CD14-positive monocyte (primary cell): ENCODE data around the gene SCN5A. TPM values are rescaled to one million over a fixed set of nuclear protein-coding genes. Genes with fewer than 3 reads are reported as not detected.

ENCODE experiments used
- DNase-seq, 3 donors: peaks; one replicate each; pipeline ENCODE4 v3.0.0-alpha.2; 2011 to 2022
- H2AFZ ChIP-seq: 2 replicates; pipeline ENCODE4 v1.6.0; 2012; ENCODE audit warnings: mild to moderate bottlenecking, low read depth, low read length, inconsistent platforms; ENCODE audit not compliant: insufficient read depth, poor library complexity, severe bottlenecking
- H3K27ac ChIP-seq, 2 donors: 1 replicate in 1 of 2; 2 replicates in 1 of 2; pipeline ENCODE4 v1.5.1; 2012 to 2013; ENCODE audit warnings: low read length in 2 of 2, control low read depth in 1 of 2, inconsistent platforms in 1 of 2, low read depth in 1 of 2, mild to moderate bottlenecking in 1 of 2
- H3K27me3 ChIP-seq, 2 donors: one replicate each; pipeline versions ENCODE4 v1.6.0 to v1.6.1; 2011 to 2013; ENCODE audit warnings: low read length in 2 of 2; ENCODE audit not compliant: control insufficient read depth in 2 of 2, insufficient read depth in 2 of 2
- H3K36me3 ChIP-seq, 2 donors: replicated peaks in 1 of 2; 1 replicate in 1 of 2; 2 replicates in 1 of 2; pipeline versions ENCODE4 v1.5.1 to v1.6.1; 2012 to 2013; ENCODE audit warnings: low read length in 2 of 2, control low read depth in 1 of 2, inconsistent platforms in 1 of 2, mild to moderate bottlenecking in 1 of 2; ENCODE audit not compliant: insufficient read depth in 2 of 2, control insufficient read depth in 1 of 2
- H3K4me1 ChIP-seq, 2 donors: 1 replicate in 1 of 2; 2 replicates in 1 of 2; pipeline versions ENCODE4 v1.5.1 to v1.6.1; 2012 to 2013; ENCODE audit warnings: low read length in 2 of 2, control low read depth in 1 of 2, inconsistent platforms in 1 of 2, mild to moderate bottlenecking in 1 of 2, moderate library complexity in 1 of 2; ENCODE audit not compliant: insufficient read depth in 2 of 2, control insufficient read depth in 1 of 2
- H3K4me2 ChIP-seq: replicated peaks from 2 replicates; pipeline ENCODE3; 2012; ENCODE audit warnings: low read length, moderate library complexity, mild to moderate bottlenecking; ENCODE audit not compliant: poor library complexity, severe bottlenecking; ENCODE audit errors: extremely low read depth
- H3K4me3 ChIP-seq, 3 experiments: fragments of 200-600 bp in 1 of 3; sonication (generic) in 1 of 3; replicated peaks in 1 of 3; 1 replicate in 2 of 3; 2 replicates in 1 of 3; pipeline ENCODE4 v1.5.1; 2011 to 2013; ENCODE audit warnings: low read length in 3 of 3, mild to moderate bottlenecking in 3 of 3, control low read depth in 2 of 3, low read depth in 2 of 3, inconsistent platforms in 1 of 3, moderate library complexity in 1 of 3
- H3K79me2 ChIP-seq: 2 replicates; pipeline ENCODE4 v1.6.0; 2012; ENCODE audit warnings: mild to moderate bottlenecking, control low read depth, inconsistent platforms, low read length, moderate library complexity; ENCODE audit not compliant: insufficient read depth
- H3K9ac ChIP-seq: 2 replicates; pipeline ENCODE4 v1.6.0; 2017; ENCODE audit warnings: low read length, mild to moderate bottlenecking; ENCODE audit not compliant: insufficient read depth, poor library complexity, severe bottlenecking
- H3K9me3 ChIP-seq, 2 donors: replicated peaks in 1 of 2; 1 replicate in 1 of 2; 2 replicates in 1 of 2; pipeline versions ENCODE4 v1.5.1 to v1.6.1; 2012 to 2013; ENCODE audit warnings: low read length in 2 of 2, control low read depth in 1 of 2; ENCODE audit not compliant: control insufficient read depth in 1 of 2, insufficient read depth in 1 of 2
- H4K20me1 ChIP-seq: 2 replicates; pipeline ENCODE4 v1.6.0; 2012; ENCODE audit warnings: mild to moderate bottlenecking, low read length, control low read depth, moderate library complexity; ENCODE audit not compliant: insufficient read depth
- H3K27ac Mint-ChIP-seq, 7 donors: one replicate each; pipeline ENCODE4 v1.8.0; 2020; ENCODE audit warnings: mild to moderate bottlenecking in 7 of 7, mixed read lengths in 7 of 7, moderate library complexity in 6 of 7, inconsistent platforms in 2 of 7
- H3K27me3 Mint-ChIP-seq, 3 donors: one replicate each; pipeline ENCODE4 v1.8.0; 2021 to 2022; ENCODE audit warnings: low read depth in 3 of 3, mild to moderate bottlenecking in 3 of 3, mixed read lengths in 3 of 3, moderate library complexity in 3 of 3, inconsistent platforms in 1 of 3
- H3K36me3 Mint-ChIP-seq, 2 donors: one replicate each; pipeline ENCODE4 v1.8.0; 2020; ENCODE audit warnings: mixed read lengths in 2 of 2, inconsistent platforms in 1 of 2, mild to moderate bottlenecking in 1 of 2
- H3K4me1 Mint-ChIP-seq: one replicate; pipeline ENCODE4 v1.8.0; 2020; ENCODE audit warnings: mild to moderate bottlenecking, mixed read lengths
- H3K4me3 Mint-ChIP-seq, 2 donors: one replicate each; pipeline ENCODE4 v1.8.0; 2020; ENCODE audit warnings: mild to moderate bottlenecking in 2 of 2, mixed read lengths in 2 of 2, moderate library complexity in 1 of 2
- H3K9me3 Mint-ChIP-seq, 7 donors: one replicate each; pipeline ENCODE4 v1.8.0; 2020 to 2022; ENCODE audit warnings: mixed read lengths in 7 of 7, mild to moderate bottlenecking in 6 of 7, moderate library complexity in 6 of 7, inconsistent platforms in 2 of 7
- WGBS: methylation state at CpG from one replicate; pipeline ENCODE4 v1.1.5; 2013; ENCODE audit warnings: missing lambda C conversion rate; ENCODE audit not compliant: insufficient coverage; 5-methylcytosine and 5-hydroxymethylcytosine counted together
- intact Hi-C, 2 donors: fragments of 100-400 bp; cut with micrococcal nuclease; formaldehyde crosslinking; loops; one replicate each; pipeline versions ENCODE4 v1.15.0 to v1.15.1; 2023
- polyA plus RNA-seq, 3 donors: library from polyadenylated mRNA; depleted of rRNA in 1 of 3; unstranded in 2 of 3; stranded (reverse) in 1 of 3; fragments of 300-500 nt in 2 of 3; fragments of >200 nt in 1 of 3; fragmentation: Illumina TruSeq in 2 of 3; gene quantifications; 1 replicate in 2 of 3; 2 replicates in 1 of 3; pipeline ENCODE4 v1.2.3, GENCODE V29; 2012 to 2021
- TF ChIP-seq, protein P1 (sequence below): fragments of 200-600 bp; IDR thresholded peaks from one replicate; pipeline ENCODE4 v1.8.0; 2022; ENCODE audit warnings: antibody characterized with exemption, mild to moderate bottlenecking

SCN5A gene
- polyA plus RNA-seq, 3 donors, result not detected

GRCh38 chr3:38511546-38511945 is 137.9 kb downstream of the SCN5A start:
- intact Hi-C loops, result no loop called here
- H3K36me3 ChIP-seq, result peaks cover 31 to 69% of the 10 kb centered on the region in 2 donors
- Mint-ChIP-seq H3K36me3 (peaks cover 48 to 72% of the 10 kb centered on the region in 2 donors), H3K27me3 (no peaks in the 10 kb centered on the region), H3K4me1 (no peaks in the 10 kb centered on the region), H3K4me3 (no peak overlapping the region), H3K27ac (no peak overlapping the region), H3K9me3 (no peaks in the 10 kb centered on the region)
- DNase-seq, result no peak
- no peak overlapping the region for H2AFZ ChIP-seq
- no peaks in the 10 kb centered on the region for H4K20me1 ChIP-seq
- H3K27ac ChIP-seq, result no peak overlapping the region
- no peaks in the 10 kb centered on the region for H3K9me3 ChIP-seq
- no CpG with 5 or more reads among the region's 3 CpGs for WGBS
- TF ChIP-seq, protein P1, sequence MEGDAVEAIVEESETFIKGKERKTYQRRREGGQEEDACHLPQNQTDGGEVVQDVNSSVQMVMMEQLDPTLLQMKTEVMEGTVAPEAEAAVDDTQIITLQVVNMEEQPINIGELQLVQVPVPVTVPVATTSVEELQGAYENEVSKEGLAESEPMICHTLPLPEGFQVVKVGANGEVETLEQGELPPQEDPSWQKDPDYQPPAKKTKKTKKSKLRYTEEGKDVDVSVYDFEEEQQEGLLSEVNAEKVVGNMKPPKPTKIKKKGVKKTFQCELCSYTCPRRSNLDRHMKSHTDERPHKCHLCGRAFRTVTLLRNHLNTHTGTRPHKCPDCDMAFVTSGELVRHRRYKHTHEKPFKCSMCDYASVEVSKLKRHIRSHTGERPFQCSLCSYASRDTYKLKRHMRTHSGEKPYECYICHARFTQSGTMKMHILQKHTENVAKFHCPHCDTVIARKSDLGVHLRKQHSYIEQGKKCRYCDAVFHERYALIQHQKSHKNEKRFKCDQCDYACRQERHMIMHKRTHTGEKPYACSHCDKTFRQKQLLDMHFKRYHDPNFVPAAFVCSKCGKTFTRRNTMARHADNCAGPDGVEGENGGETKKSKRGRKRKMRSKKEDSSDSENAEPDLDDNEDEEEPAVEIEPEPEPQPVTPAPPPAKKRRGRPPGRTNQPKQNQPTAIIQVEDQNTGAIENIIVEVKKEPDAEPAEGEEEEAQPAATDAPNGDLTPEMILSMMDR, result no peak
- no peak overlapping the region for H3K4me3 ChIP-seq
- no peaks in the 10 kb centered on the region for H3K79me2 ChIP-seq
- H3K4me1 ChIP-seq, result no peaks in the 10 kb centered on the region
- no peaks in the 10 kb centered on the region for H3K27me3 ChIP-seq
- H3K9ac ChIP-seq, result no peak overlapping the region
- no peak overlapping the region for H3K4me2 ChIP-seq

- no peaks in the 10 kb centered on the region for H3K4me1 Mint-ChIP-seq
- no peak overlapping the region for H3K9ac ChIP-seq
- no peak overlapping the region for H3K4me3 Mint-ChIP-seq
- no peak overlapping the region for H2AFZ ChIP-seq
- H3K27me3 Mint-ChIP-seq, result no peaks in the 10 kb centered on the region
- intact Hi-C loops, result no loop called here
- H3K9me3 Mint-ChIP-seq, result no peaks in the 10 kb centered on the region
- no peak overlapping the region for H3K27ac ChIP-seq
- no peaks in the 10 kb centered on the region for H4K20me1 ChIP-seq
- TF ChIP-seq, protein P1, result no peak
- no peak overlapping the region for H3K4me3 ChIP-seq
- peaks cover 51 to 72% of the 10 kb centered on the region in 2 donors for H3K36me3 Mint-ChIP-seq
- H3K36me3 ChIP-seq, result peaks cover 39 to 77% of the 10 kb centered on the region in 2 donors
- H3K4me1 ChIP-seq, result no peaks in the 10 kb centered on the region
- H3K27ac Mint-ChIP-seq, result no peak overlapping the region
- H3K4me2 ChIP-seq, result no peak overlapping the region
- no peak for DNase-seq
- no peaks in the 10 kb centered on the region for H3K27me3 ChIP-seq
- no peaks in the 10 kb centered on the region for H3K9me3 ChIP-seq
- H3K79me2 ChIP-seq, result no peaks in the 10 kb centered on the region
These were observed 138.9 kb downstream of the SCN5A start for GRCh38 chr3:38510631-38511030.
